HG03432 (cell line): ENCODE results near the gene KRT17.
"Not testable (repeated sequence)": the region's sequence is repeated elsewhere in the genome, so short reads cannot be mapped to it uniquely, and the experiment has no call there.

ENCODE experiments used
- ATAC-seq: cut with Tn5 transposase; IDR thresholded peaks from one replicate; pipeline ENCODE4 v1.9.1; 2021; ENCODE audit warnings: mild to moderate bottlenecking, moderate library complexity; ENCODE audit not compliant: unreplicated experiment

KRT17 gene

DNA sequence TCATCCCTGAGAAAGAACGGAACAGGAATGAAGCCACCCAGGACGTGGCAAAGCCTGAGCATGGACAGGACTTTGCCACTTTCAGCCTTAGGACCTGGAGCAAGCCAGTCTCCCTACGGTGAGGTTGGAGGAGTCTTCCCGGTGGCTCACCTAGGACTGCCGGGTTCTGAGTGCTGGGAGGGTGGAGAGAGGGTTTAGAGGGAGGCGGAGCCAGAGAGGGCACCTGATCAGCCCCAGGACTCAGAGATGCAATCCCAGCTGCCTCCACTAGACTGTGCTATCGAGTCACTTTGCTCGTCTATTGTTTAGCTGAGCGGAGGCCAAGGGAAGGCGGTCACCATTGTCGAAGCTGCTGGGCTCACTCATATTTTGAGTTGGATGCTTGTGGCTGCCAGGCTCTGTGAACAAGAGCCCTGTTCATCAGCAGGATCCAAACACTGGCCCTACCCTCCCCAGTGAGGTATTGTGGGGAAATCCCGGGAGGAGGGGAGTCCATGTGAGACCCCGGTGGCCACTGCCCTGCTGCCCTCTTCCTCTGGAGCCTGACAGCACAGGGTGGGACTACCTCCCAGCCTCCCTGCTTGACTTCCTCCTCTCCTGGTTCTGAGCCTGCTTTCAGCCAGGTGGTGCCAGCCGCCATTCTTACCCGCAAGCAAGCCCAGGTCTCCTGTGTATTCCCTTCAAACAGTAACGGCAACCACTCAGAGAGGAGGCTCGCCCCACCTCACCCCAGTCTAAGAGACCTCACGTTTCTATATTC, 44.7 kb downstream of the KRT17 start:
- ATAC-seq, result no peak

GRCh38 chr17:41578971-41579370, 45.4 kb downstream of the KRT17 start:
- ATAC-seq, result no peak

DNA sequence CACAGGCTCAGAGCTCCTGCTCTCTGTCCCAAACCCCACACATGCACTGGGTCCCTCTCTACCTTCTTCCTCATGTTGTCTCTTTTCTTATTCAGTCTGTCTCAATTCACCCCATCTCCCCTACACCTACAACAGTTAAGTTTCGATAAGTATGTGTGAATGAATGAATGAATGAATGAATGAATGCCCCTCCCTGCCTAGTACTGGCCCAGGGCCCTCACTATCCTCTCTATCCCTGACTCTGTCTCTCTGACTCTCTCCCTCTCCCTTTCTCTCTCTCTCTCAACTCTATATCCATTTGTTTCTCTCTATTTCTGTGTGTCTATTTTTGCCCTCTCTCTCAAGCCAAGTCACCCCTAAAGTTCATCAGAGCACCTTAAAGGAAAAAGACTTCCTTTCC, 45.8 kb downstream of the KRT17 start:
- ATAC-seq, result no peak

DNA sequence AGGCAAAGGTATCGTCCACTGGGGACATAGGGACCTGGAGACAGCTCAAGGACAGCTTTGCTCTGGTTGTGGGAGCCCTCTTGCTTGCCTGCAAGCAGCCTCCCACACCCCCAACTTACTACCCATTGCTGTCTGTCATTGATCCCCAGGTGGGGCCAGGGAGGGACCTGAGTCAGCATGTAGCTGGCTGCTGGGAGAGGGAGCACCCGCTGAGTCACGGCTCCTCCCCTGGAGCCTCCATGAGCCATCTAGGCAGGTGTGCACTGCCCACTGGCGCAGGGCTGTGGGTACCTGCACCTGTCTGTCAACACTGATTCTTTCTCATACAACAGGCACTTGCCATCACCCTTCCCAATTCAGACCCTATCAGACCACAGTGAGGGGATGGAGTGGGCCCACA, 47.6 kb downstream of the KRT17 start:
- not testable (repeated sequence) for ATAC-seq

DNA sequence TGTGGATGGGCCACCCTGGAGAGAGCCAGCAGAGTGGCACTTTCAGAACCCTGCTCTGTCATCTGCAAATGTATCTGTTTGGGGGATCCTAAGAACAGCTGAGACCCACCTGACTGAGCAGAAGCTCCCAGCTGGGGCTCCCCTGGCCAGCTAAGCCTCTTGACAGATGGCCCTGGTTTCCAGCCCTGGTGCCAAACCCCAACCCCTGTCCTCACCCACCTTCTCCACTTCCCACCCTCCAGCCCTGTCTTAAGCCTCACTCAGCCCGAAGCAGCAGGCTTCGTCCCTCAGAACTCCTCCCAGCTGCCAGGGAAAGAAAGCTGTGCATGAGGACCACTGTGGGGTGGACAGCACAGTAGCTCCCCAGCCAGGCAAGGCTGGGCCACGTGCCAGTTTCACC, 49.0 kb downstream of the KRT17 start:
- ATAC-seq, result no peak

DNA sequence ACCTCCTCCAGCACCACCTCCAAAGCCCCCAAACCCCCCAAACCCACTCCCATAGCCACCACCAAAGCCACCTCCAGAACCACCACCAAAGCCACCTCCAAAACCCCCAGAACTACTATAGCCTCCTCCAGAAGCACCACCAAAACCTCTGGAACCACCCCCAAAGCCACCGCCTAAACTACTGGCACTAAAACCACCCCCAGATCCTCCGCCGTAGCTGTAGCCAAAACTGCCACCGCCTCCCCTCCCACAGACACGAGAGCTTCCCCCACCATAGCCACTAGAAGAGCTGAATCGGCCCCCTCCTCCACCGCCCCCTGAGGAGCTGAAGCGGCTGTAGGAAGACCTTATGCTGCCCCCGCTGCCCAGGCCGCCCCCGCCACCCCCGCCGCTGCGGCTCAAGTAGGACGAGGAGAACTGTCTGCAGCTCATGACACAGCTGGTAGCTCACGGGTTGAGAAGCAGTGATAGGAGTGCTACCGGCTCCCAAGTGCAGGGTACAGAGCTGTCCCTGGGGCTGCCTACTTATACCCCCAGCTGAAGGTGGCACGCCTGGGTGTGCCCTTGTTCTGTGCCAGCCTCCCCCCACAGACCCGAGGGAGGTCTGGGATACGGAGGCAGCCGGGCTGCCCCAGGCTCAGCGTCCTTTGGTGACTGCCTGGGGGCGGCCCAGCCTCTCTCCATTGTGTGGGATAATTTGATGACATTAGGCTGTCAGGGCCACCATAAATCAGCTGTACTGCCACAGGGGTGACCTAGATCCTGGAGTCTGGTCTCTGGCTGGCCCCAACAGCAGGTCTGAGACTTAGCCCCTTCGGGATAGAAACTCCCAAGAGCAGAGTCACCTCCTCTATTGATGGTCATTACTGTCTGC, 52.6 kb downstream of the KRT17 start, which contains the start of gene KRT9:
KRT9 (minus strand) TSS at position 499 of the 874 bp plus-strand sequence; CDS start at position 432, 67 bp downstream.
- no peak for ATAC-seq
